Glutamatergic neuron (in vitro differentiated cells): ENCODE results near the gene TMEM30B. TPM values are rescaled to one million over a fixed set of nuclear protein-coding genes. Genes with fewer than 3 reads are reported as not detected.

Experiments used
- total RNA-seq: library from RNA; stranded (reverse); fragmentation: NEBNext Ultra II Directional; extraction: Animal tissue kit (Norgen Biotek cat#: 25700); gene quantifications from one replicate; pipeline ENCODE4 v1.2.1, GENCODE V29; 2021; ENCODE audit not compliant: unreplicated experiment

The TMEM30B gene
- total RNA-seq, 1 donor from 2014 or later: not detected

Other genes starting within 250 kb of the TMEM30B start
- 0.54 TPM for gene PRKCH, start 40.2 kb upstream of the TMEM30B start, total RNA-seq